CD14-positive monocyte (primary cell): ENCODE results near the gene VAV2. TPM values are rescaled to one million over a fixed set of nuclear protein-coding genes. Genes with fewer than 3 reads are reported as not detected.

Source experiments
- DNase-seq, 3 donors: peaks; one replicate each; pipeline ENCODE4 v3.0.0-alpha.2; 2011 to 2022
- H2AFZ ChIP-seq: 2 replicates; pipeline ENCODE4 v1.6.0; 2012; ENCODE audit warnings: mild to moderate bottlenecking, low read depth, low read length, inconsistent platforms; ENCODE audit not compliant: insufficient read depth, poor library complexity, severe bottlenecking
- H3K27ac ChIP-seq, 2 donors: 1 replicate in 1 of 2; 2 replicates in 1 of 2; pipeline ENCODE4 v1.5.1; 2012 to 2013; ENCODE audit warnings: low read length in 2 of 2, control low read depth in 1 of 2, inconsistent platforms in 1 of 2, low read depth in 1 of 2, mild to moderate bottlenecking in 1 of 2
- H3K27me3 ChIP-seq, 2 donors: one replicate each; pipeline versions ENCODE4 v1.6.0 to v1.6.1; 2011 to 2013; ENCODE audit warnings: low read length in 2 of 2; ENCODE audit not compliant: control insufficient read depth in 2 of 2, insufficient read depth in 2 of 2
- H3K36me3 ChIP-seq, 2 donors: replicated peaks in 1 of 2; 1 replicate in 1 of 2; 2 replicates in 1 of 2; pipeline versions ENCODE4 v1.5.1 to v1.6.1; 2012 to 2013; ENCODE audit warnings: low read length in 2 of 2, control low read depth in 1 of 2, inconsistent platforms in 1 of 2, mild to moderate bottlenecking in 1 of 2; ENCODE audit not compliant: insufficient read depth in 2 of 2, control insufficient read depth in 1 of 2
- H3K4me1 ChIP-seq, 2 donors: 1 replicate in 1 of 2; 2 replicates in 1 of 2; pipeline versions ENCODE4 v1.5.1 to v1.6.1; 2012 to 2013; ENCODE audit warnings: low read length in 2 of 2, control low read depth in 1 of 2, inconsistent platforms in 1 of 2, mild to moderate bottlenecking in 1 of 2, moderate library complexity in 1 of 2; ENCODE audit not compliant: insufficient read depth in 2 of 2, control insufficient read depth in 1 of 2
- H3K4me2 ChIP-seq: replicated peaks from 2 replicates; pipeline ENCODE3; 2012; ENCODE audit warnings: low read length, moderate library complexity, mild to moderate bottlenecking; ENCODE audit not compliant: poor library complexity, severe bottlenecking; ENCODE audit errors: extremely low read depth
- H3K4me3 ChIP-seq, 3 experiments: fragments of 200-600 bp in 1 of 3; sonication (generic) in 1 of 3; replicated peaks in 1 of 3; 1 replicate in 2 of 3; 2 replicates in 1 of 3; pipeline ENCODE4 v1.5.1; 2011 to 2013; ENCODE audit warnings: low read length in 3 of 3, mild to moderate bottlenecking in 3 of 3, control low read depth in 2 of 3, low read depth in 2 of 3, inconsistent platforms in 1 of 3, moderate library complexity in 1 of 3
- H3K79me2 ChIP-seq: 2 replicates; pipeline ENCODE4 v1.6.0; 2012; ENCODE audit warnings: mild to moderate bottlenecking, control low read depth, inconsistent platforms, low read length, moderate library complexity; ENCODE audit not compliant: insufficient read depth
- H3K9ac ChIP-seq: 2 replicates; pipeline ENCODE4 v1.6.0; 2017; ENCODE audit warnings: low read length, mild to moderate bottlenecking; ENCODE audit not compliant: insufficient read depth, poor library complexity, severe bottlenecking
- H3K9me3 ChIP-seq, 2 donors: replicated peaks in 1 of 2; 1 replicate in 1 of 2; 2 replicates in 1 of 2; pipeline versions ENCODE4 v1.5.1 to v1.6.1; 2012 to 2013; ENCODE audit warnings: low read length in 2 of 2, control low read depth in 1 of 2; ENCODE audit not compliant: control insufficient read depth in 1 of 2, insufficient read depth in 1 of 2
- H4K20me1 ChIP-seq: 2 replicates; pipeline ENCODE4 v1.6.0; 2012; ENCODE audit warnings: mild to moderate bottlenecking, low read length, control low read depth, moderate library complexity; ENCODE audit not compliant: insufficient read depth
- H3K27ac Mint-ChIP-seq, 7 donors: one replicate each; pipeline ENCODE4 v1.8.0; 2020; ENCODE audit warnings: mild to moderate bottlenecking in 7 of 7, mixed read lengths in 7 of 7, moderate library complexity in 6 of 7, inconsistent platforms in 2 of 7
- H3K27me3 Mint-ChIP-seq, 3 donors: one replicate each; pipeline ENCODE4 v1.8.0; 2021 to 2022; ENCODE audit warnings: low read depth in 3 of 3, mild to moderate bottlenecking in 3 of 3, mixed read lengths in 3 of 3, moderate library complexity in 3 of 3, inconsistent platforms in 1 of 3
- H3K36me3 Mint-ChIP-seq, 2 donors: one replicate each; pipeline ENCODE4 v1.8.0; 2020; ENCODE audit warnings: mixed read lengths in 2 of 2, inconsistent platforms in 1 of 2, mild to moderate bottlenecking in 1 of 2
- H3K4me1 Mint-ChIP-seq: one replicate; pipeline ENCODE4 v1.8.0; 2020; ENCODE audit warnings: mild to moderate bottlenecking, mixed read lengths
- H3K4me3 Mint-ChIP-seq, 2 donors: one replicate each; pipeline ENCODE4 v1.8.0; 2020; ENCODE audit warnings: mild to moderate bottlenecking in 2 of 2, mixed read lengths in 2 of 2, moderate library complexity in 1 of 2
- H3K9me3 Mint-ChIP-seq, 7 donors: one replicate each; pipeline ENCODE4 v1.8.0; 2020 to 2022; ENCODE audit warnings: mixed read lengths in 7 of 7, mild to moderate bottlenecking in 6 of 7, moderate library complexity in 6 of 7, inconsistent platforms in 2 of 7
- CTCF ChIP-seq: fragments of 200-600 bp; IDR thresholded peaks from one replicate; pipeline ENCODE4 v1.8.0; 2022; ENCODE audit warnings: antibody characterized with exemption, mild to moderate bottlenecking
- WGBS: methylation state at CpG from one replicate; pipeline ENCODE4 v1.1.5; 2013; ENCODE audit warnings: missing lambda C conversion rate; ENCODE audit not compliant: insufficient coverage; 5-methylcytosine and 5-hydroxymethylcytosine counted together
- intact Hi-C, 2 donors: fragments of 100-400 bp; cut with micrococcal nuclease; formaldehyde crosslinking; loops; one replicate each; pipeline versions ENCODE4 v1.15.0 to v1.15.1; 2023
- polyA plus RNA-seq, 3 donors: library from polyadenylated mRNA; depleted of rRNA in 1 of 3; unstranded in 2 of 3; stranded (reverse) in 1 of 3; fragments of 300-500 nt in 2 of 3; fragments of >200 nt in 1 of 3; fragmentation: Illumina TruSeq in 2 of 3; gene quantifications; 1 replicate in 2 of 3; 2 replicates in 1 of 3; pipeline ENCODE4 v1.2.3, GENCODE V29; 2012 to 2021

Gene VAV2
- polyA plus RNA-seq, 3 donors, result 2.3 to 13.6 (median 2.3) TPM

GRCh38 chr9:133807818-133808217, 184.3 kb downstream of the VAV2 start:
- H3K27ac ChIP-seq, result no peak overlapping the region
- H3K9me3 ChIP-seq, result no peaks in the 10 kb centered on the region
- no peaks in the 10 kb centered on the region for H3K4me1 ChIP-seq
- no peak for DNase-seq
- intact Hi-C loops, result no loop called here
- H3K79me2 ChIP-seq, result no peaks in the 10 kb centered on the region
- H3K9me3 Mint-ChIP-seq, result no peaks in the 10 kb centered on the region
- H2AFZ ChIP-seq, result no peak overlapping the region
- TF ChIP-seq CTCF, result no peak
- H3K4me3 ChIP-seq, result no peak overlapping the region
- H3K27me3 ChIP-seq, result no peaks in the 10 kb centered on the region
- H3K4me2 ChIP-seq, result no peak overlapping the region
- no peaks in the 10 kb centered on the region for H4K20me1 ChIP-seq
- H3K9ac ChIP-seq, result no peak overlapping the region
- peak overlapping the region in 1 of 7 donors; percentile 72 for H3K27ac Mint-ChIP-seq
- H3K4me3 Mint-ChIP-seq, result no peak overlapping the region
- H3K36me3 ChIP-seq, result peaks cover 28 to 69% of the 10 kb centered on the region in 2 donors
- H3K4me1 Mint-ChIP-seq, result no peaks in the 10 kb centered on the region
- WGBS, result 94% methylated on average over 13 of the region's 13 CpGs
- peaks cover 25 to 58% of the 10 kb centered on the region in 2 donors for H3K36me3 Mint-ChIP-seq
- H3K27me3 Mint-ChIP-seq, result no peaks in the 10 kb centered on the region

GRCh38 chr9:133807037-133807436, 185.1 kb downstream of the VAV2 start:
- Histone ChIP-seq H3K4me2 (no peak overlapping the region), H2AFZ (no peak overlapping the region), H3K4me3 (no peak overlapping the region), H3K4me1 (no peaks in the 10 kb centered on the region), H4K20me1 (no peaks in the 10 kb centered on the region), H3K79me2 (no peaks in the 10 kb centered on the region), H3K9me3 (no peaks in the 10 kb centered on the region), H3K27ac (no peak overlapping the region), H3K36me3 (peaks cover 32 to 76% of the 10 kb centered on the region in 2 donors), H3K9ac (no peak overlapping the region), H3K27me3 (no peaks in the 10 kb centered on the region)
- H3K36me3 Mint-ChIP-seq, result peaks cover 29 to 64% of the 10 kb centered on the region in 2 donors
- H3K9me3 Mint-ChIP-seq, result no peaks in the 10 kb centered on the region
- 99% methylated on average over 13 of the region's 14 CpGs for WGBS
- H3K27ac Mint-ChIP-seq, result no peak overlapping the region
- H3K4me1 Mint-ChIP-seq, result no peaks in the 10 kb centered on the region
- no peak overlapping the region for H3K4me3 Mint-ChIP-seq
- DNase-seq, result no peak
- no peak for TF ChIP-seq CTCF
- H3K27me3 Mint-ChIP-seq, result no peaks in the 10 kb centered on the region
- intact Hi-C loops, result no loop called here
